ENCODE measurements around the gene SEC22A.

SEC22A gene

DNA sequence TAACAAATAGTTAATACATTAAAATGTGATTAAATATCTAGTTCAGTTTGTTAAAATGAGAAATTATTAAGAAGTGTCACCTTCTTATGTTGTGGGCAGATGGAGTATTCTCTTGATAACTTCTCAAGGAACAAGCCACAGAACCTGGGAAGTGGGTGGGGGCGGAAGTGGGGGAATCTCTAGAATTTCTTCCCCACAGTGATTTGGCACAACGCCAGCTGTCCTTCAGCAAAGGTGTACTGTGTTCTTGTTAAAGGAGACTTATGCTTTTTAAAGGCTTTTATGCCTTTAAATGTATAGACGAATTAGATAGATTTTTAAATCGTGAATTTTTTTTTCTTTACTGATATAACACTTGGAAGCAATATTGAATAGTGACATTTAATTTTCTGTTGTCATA lies 42.4 kb downstream of the SEC22A start:
- DNase-seq (ENCODE audit: low spot score) = no peak
- no peak for TF ChIP-seq CTCF (IDR thresholded peaks at IDR 0.05; ENCODE audit: extremely low read depth, missing control alignments)

DNA sequence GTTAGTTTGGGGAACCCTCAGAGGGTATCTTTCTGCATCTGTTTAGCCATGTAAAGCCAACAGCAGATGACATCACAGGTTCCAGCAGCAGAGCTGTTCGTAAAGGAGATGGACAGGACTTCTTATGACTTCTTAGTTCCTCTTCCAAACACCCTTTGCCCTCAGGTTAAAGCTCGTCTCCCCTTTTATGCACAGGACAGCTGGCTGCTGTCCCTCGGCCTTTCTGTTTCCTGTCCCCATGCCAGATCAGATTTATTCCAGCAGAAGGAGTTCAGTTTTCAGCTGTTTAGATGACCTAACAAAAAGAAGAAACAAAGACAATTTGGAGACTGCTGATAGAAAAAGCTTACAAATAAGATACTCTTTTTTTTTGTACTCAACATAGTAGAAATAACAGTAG lies 45.1 kb downstream of the SEC22A start:
- no peak for TF ChIP-seq CTCF (IDR thresholded peaks at IDR 0.05; ENCODE audit: extremely low read depth, missing control alignments)
- DNase-seq (ENCODE audit: low spot score) = no peak

DNA sequence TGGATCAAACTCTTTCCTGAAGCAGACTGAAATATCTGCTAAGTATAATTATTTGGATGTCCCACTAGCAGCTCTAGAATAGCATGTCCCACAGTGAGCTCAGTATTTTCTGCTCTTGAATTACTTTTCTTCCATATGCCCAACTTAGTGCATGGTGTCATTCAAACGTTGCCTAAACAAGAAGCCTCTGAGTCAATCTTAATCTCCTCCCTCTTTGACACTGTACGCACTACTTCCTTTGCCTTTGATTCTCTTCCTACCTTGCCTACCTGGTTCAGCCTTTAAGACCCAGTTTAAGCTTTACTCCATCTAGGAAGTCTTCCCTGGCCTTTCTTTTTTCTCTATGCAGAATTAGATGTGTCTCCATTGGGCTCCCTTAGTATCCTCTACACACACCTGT lies 54.5 kb downstream of the SEC22A start:
- no peak for DNase-seq (ENCODE audit: low spot score)

GRCh38 chr3:123258359-123258758 lies 56.6 kb downstream of the SEC22A start:
- no peak for DNase-seq (ENCODE audit: low spot score)
- TF ChIP-seq CTCF (IDR thresholded peaks at IDR 0.05; ENCODE audit: extremely low read depth, missing control alignments) = no peak

More for the DNA sequence above, 54.5 kb downstream of the SEC22A start:
- TF ChIP-seq CTCF (IDR thresholded peaks at IDR 0.05; ENCODE audit: extremely low read depth, missing control alignments) = no peak

GRCh38 chr3:123258811-123259420 lies 57.2 kb downstream of the SEC22A start:
- no peak for DNase-seq (ENCODE audit: low spot score)
- no peak for TF ChIP-seq CTCF (IDR thresholded peaks at IDR 0.05; ENCODE audit: extremely low read depth, missing control alignments)

GRCh38 chr3:123261666-123262065 lies 59.9 kb downstream of the SEC22A start:
- no peak for DNase-seq (ENCODE audit: low spot score)
- TF ChIP-seq CTCF (IDR thresholded peaks at IDR 0.05; ENCODE audit: extremely low read depth, missing control alignments) = no peak

GRCh38 chr3:123262226-123262625 lies 60.5 kb downstream of the SEC22A start:
- TF ChIP-seq CTCF (IDR thresholded peaks at IDR 0.05; ENCODE audit: extremely low read depth, missing control alignments) = no peak
- no peak for DNase-seq (ENCODE audit: low spot score)
